GM23248 (cell line): ENCODE measurements around the gene SMIM43. TPM values are rescaled to one million over a fixed set of nuclear protein-coding genes. Genes with fewer than 3 reads are reported as not detected.

ENCODE experiments used
- DNase-seq: peaks from one replicate; pipeline ENCODE4 v3.0.0-alpha.2; 2015
- H2AFZ ChIP-seq: fragments of 200-600 bp; sonication (generic); 2 replicates; pipeline ENCODE4 v1.6.1; 2016; ENCODE audit warnings: antibody characterized with exemption
- H3F3A ChIP-seq: fragments of 200-600 bp; sonication (generic); 2 replicates; pipeline ENCODE4 v1.6.1; 2016; ENCODE audit warnings: mild to moderate bottlenecking, antibody characterized with exemption, mixed run types; ENCODE audit not compliant: insufficient read depth
- H3K27ac ChIP-seq: fragments of 200-600 bp; sonication (generic); 2 replicates; pipeline ENCODE4 v1.5.1; 2016; ENCODE audit warnings: mild to moderate bottlenecking
- H3K27me3 ChIP-seq: fragments of 200-600 bp; sonication (generic); replicated peaks from 2 replicates; pipeline ENCODE4 v1.6.1; 2016; ENCODE audit warnings: mild to moderate bottlenecking; ENCODE audit not compliant: insufficient read depth
- H3K36me3 ChIP-seq: fragments of 200-600 bp; sonication (generic); 2 replicates; pipeline ENCODE4 v1.6.1; 2016; ENCODE audit warnings: low read depth, mild to moderate bottlenecking
- H3K4me1 ChIP-seq: fragments of 200-600 bp; sonication (generic); 2 replicates; pipeline ENCODE4 v1.6.1; 2016; ENCODE audit warnings: mild to moderate bottlenecking; ENCODE audit not compliant: insufficient read depth
- H3K4me2 ChIP-seq: fragments of 200-600 bp; sonication (generic); one replicate; pipeline ENCODE4 v1.6.1; 2016; ENCODE audit warnings: mild to moderate bottlenecking; ENCODE audit not compliant: unreplicated experiment
- H3K4me3 ChIP-seq: fragments of 200-600 bp; sonication (generic); 2 replicates; pipeline ENCODE4 v1.5.1; 2016; ENCODE audit warnings: mild to moderate bottlenecking
- H3K79me2 ChIP-seq: fragments of 200-600 bp; sonication (generic); 2 replicates; pipeline ENCODE4 v1.6.1; 2016; ENCODE audit warnings: mild to moderate bottlenecking; ENCODE audit not compliant: insufficient read depth
- H3K9ac ChIP-seq: fragments of 200-600 bp; sonication (generic); 2 replicates; pipeline ENCODE4 v1.6.1; 2016; ENCODE audit warnings: mild to moderate bottlenecking
- H3K9me2 ChIP-seq: fragments of 200-600 bp; sonication (generic); 2 replicates; pipeline ENCODE4 v1.6.1; 2016; ENCODE audit warnings: mixed run types, mild to moderate bottlenecking, moderate library complexity; ENCODE audit not compliant: insufficient read depth
- H3K9me3 ChIP-seq: fragments of 200-600 bp; sonication (generic); one replicate; pipeline ENCODE4 v1.6.1; 2017; ENCODE audit warnings: low read depth
- H4K20me1 ChIP-seq: fragments of 200-600 bp; sonication (generic); 2 replicates; pipeline ENCODE4 v1.6.0; 2016; ENCODE audit not compliant: insufficient read depth
- EZH2 ChIP-seq: fragments of 200-600 bp; sonication (generic); IDR thresholded peaks from 2 replicates; pipeline ENCODE4 v1.6.1; 2018; ENCODE audit warnings: antibody characterized with exemption, mild to moderate bottlenecking; ENCODE audit not compliant: insufficient read depth, poor library complexity, severe bottlenecking
- EZH2phosphoT487 ChIP-seq: fragments of 200-600 bp; sonication (generic); IDR thresholded peaks from 2 replicates; pipeline ENCODE4 v1.6.1; 2018; ENCODE audit warnings: antibody characterized with exemption, moderate library complexity, mild to moderate bottlenecking, low read depth; ENCODE audit not compliant: insufficient read depth
- WGBS, 2 experiments: methylation state at CpG; one replicate each; pipeline ENCODE4 v1.1.6; 2015 to 2017; ENCODE audit warnings: low lambda C conversion rate in 2 of 2, low coverage in 1 of 2; ENCODE audit errors: missing lambda C conversion rate in 2 of 2; 5-methylcytosine and 5-hydroxymethylcytosine counted together
- in situ Hi-C: fragments of 300-500 bp; cut with MboI; formaldehyde crosslinking; loops from 2 replicates; pipeline ENCODE4 v1.15.0; 2020
- polyA plus RNA-seq: library from polyadenylated mRNA; unstranded; fragments of >200 nt; fragmentation: Nextera tagmentation; extraction: Ambion mirVana; gene quantifications from 2 replicates; pipeline ENCODE4 v1.2.1, GENCODE V29; 2016
- total RNA-seq: library from RNA; depleted of rRNA; stranded (reverse); fragments of >200 nt; shearing (Covaris generic); gene quantifications from 2 replicates; pipeline ENCODE4 v1.2.3, GENCODE V29; 2014

Gene SMIM43
- total and polyA plus RNA-seq, 2 experiments from 2014 or later: 1.4 to 3.5 TPM

GRCh38 chr4:121783210-121783609 lies 18.2 kb upstream of the SMIM43 start:
- Histone ChIP-seq H3K27me3 (no peaks in the 10 kb centered on the region), H2AFZ (no peak overlapping the region), H3K9ac (no peak overlapping the region), H4K20me1 (no peaks in the 10 kb centered on the region), H3K4me2 (no peak overlapping the region), H3K9me2 (no peaks in the 10 kb centered on the region), H3K36me3 (no peaks in the 10 kb centered on the region), H3F3A (peaks cover 42% of the 10 kb centered on the region), H3K27ac (no peak overlapping the region), H3K4me3 (no peak overlapping the region), H3K4me1 (peaks cover 61% of the 10 kb centered on the region), H3K9me3 (no peaks in the 10 kb centered on the region), H3K79me2 (no peaks in the 10 kb centered on the region)
- in situ Hi-C loops: no loop called here
- WGBS, 2 experiments: 53 to 63% methylated on average over 1 of the region's 1 CpG
- no peak for DNase-seq
- TF ChIP-seq EZH2phosphoT487 (no peak), EZH2 (no peak)

- no peak overlapping the region for H3K4me3 ChIP-seq
- H3K4me2 ChIP-seq: no peak overlapping the region
- H4K20me1 ChIP-seq: no peaks in the 10 kb centered on the region
- H3K36me3 ChIP-seq: no peaks in the 10 kb centered on the region
- no peak overlapping the region for H2AFZ ChIP-seq
- no peak overlapping the region for H3K27ac ChIP-seq
- no peaks in the 10 kb centered on the region for H3K79me2 ChIP-seq
- H3K9me2 ChIP-seq: no peaks in the 10 kb centered on the region
- no peaks in the 10 kb centered on the region for H3K27me3 ChIP-seq
- H3K9me3 ChIP-seq: no peaks in the 10 kb centered on the region
- DNase-seq: peak; percentile 29
- H3K9ac ChIP-seq: no peak overlapping the region
- peaks cover 36% of the 10 kb centered on the region for H3K4me1 ChIP-seq
- peaks cover 15% of the 10 kb centered on the region for H3F3A ChIP-seq
- in situ Hi-C loops: no loop called here
- TF ChIP-seq EZH2: no peak
- no peak for TF ChIP-seq EZH2phosphoT487
- 46 to 50% methylated on average over 8 of the region's 8 CpGs for WGBS, 2 experiments
Measured at GRCh38 chr4:121778991-121779628, 14.1 kb upstream of the SMIM43 start.

- H3F3A ChIP-seq: peaks cover 7% of the 10 kb centered on the region; the same call in 1 of the 2 replicates
- no peaks in the 10 kb centered on the region for H3K27me3 ChIP-seq
- in situ Hi-C loops: no loop called here
- H3K9me2 ChIP-seq: no peaks in the 10 kb centered on the region
- H3K4me1 ChIP-seq: peaks cover 28% of the 10 kb centered on the region
- 22 to 32% methylated on average over 3 of the region's 3 CpGs for WGBS, 2 experiments
- H2AFZ ChIP-seq: peak overlapping the region; percentile 69
- no peaks in the 10 kb centered on the region for H3K36me3 ChIP-seq
- H3K9me3 ChIP-seq: no peaks in the 10 kb centered on the region
- H3K27ac ChIP-seq: no peak overlapping the region
- H3K9ac ChIP-seq: no peak overlapping the region
- H4K20me1 ChIP-seq: no peaks in the 10 kb centered on the region
- TF ChIP-seq EZH2phosphoT487 (no peak), EZH2 (no peak)
- peak; percentile 49 for DNase-seq
- H3K4me3 ChIP-seq: no peak overlapping the region
- H3K4me2 ChIP-seq: no peak overlapping the region
- no peaks in the 10 kb centered on the region for H3K79me2 ChIP-seq
Measured at GRCh38 chr4:121777625-121778024, 12.7 kb upstream of the SMIM43 start.

- peak; percentile 38 for DNase-seq
- Histone ChIP-seq H3K27me3 (no peaks in the 10 kb centered on the region), H3K9me3 (no peaks in the 10 kb centered on the region), H3K79me2 (no peaks in the 10 kb centered on the region), H4K20me1 (no peaks in the 10 kb centered on the region), H3K9me2 (no peaks in the 10 kb centered on the region), H3F3A (peaks cover 7% of the 10 kb centered on the region; the same call in 1 of the 2 replicates), H3K9ac (no peak overlapping the region), H2AFZ (peak overlapping the region; percentile 69; the same call in 1 of the 2 replicates), H3K36me3 (no peaks in the 10 kb centered on the region), H3K4me3 (no peak overlapping the region), H3K4me2 (no peak overlapping the region), H3K4me1 (peaks cover 28% of the 10 kb centered on the region), H3K27ac (no peak overlapping the region)
- 50 to 55% methylated on average over 6 of the region's 6 CpGs for WGBS, 2 experiments
- TF ChIP-seq EZH2 (no peak), EZH2phosphoT487 (no peak)
- in situ Hi-C loops: no loop called here
Measured at GRCh38 chr4:121776610-121777401, 11.8 kb upstream of the SMIM43 start.
